ENCODE measurements around the gene GALT.
"Not testable (repeated sequence)": the region's sequence is repeated elsewhere in the genome, so short reads cannot be mapped to it uniquely, and the experiment has no call there.

Gene GALT

GRCh38 chr9:34635556-34635955, 10.9 kb upstream of the GALT start:
- in situ Hi-C loops (cut with HindIII; ENCODE audit: low pct_ligation_motif_present, low sequenced_read_pairs), result no loop called here
- no peak overlapping the region for H3K4me3 ChIP-seq (ENCODE audit: low read depth, low read length)
- H3K27ac ChIP-seq, result no peak overlapping the region
- H3K27me3 ChIP-seq (replicated peaks), result no peaks in the 10 kb centered on the region
- H3K36me3 ChIP-seq (replicated peaks), result peaks cover 4% of the 10 kb centered on the region
- DNase-seq, result no peak
- no peak for TF ChIP-seq CTCF (IDR thresholded peaks at IDR 0.05; ENCODE audit: low read depth, low read length, missing control alignments)

DNA sequence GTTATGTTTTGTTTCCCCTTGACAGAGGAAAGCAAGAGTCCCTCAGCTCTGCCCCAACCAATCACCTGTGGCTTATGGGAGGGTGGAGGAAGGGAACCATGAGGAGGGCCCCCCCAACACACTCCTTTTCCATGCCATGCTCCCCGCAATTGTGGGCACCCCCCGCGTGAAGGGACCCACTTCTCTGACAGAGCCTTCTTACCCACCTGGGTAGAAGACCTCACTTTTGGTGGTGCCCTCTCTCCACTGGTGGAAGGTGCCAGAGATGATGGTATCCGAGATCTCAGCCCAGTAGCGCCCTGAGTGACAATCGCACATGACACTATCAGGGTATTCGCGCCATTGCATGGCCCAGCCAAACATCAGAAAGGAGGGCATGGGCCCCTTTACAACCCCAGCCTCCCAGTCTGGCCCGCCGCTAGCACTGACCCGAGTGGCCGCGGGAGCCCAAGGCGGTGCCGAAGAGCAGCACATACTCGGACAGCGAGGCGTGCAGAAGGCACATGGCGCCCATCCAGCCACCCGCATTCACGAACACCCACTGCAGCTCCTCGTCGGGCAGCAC, 9.6 kb upstream of the GALT start:
- Histone ChIP-seq H3K27ac (peak overlapping the region; percentile 4), H3K27me3 (replicated peaks) (no peaks in the 10 kb centered on the region), H3K36me3 (replicated peaks) (peaks cover 4% of the 10 kb centered on the region), H3K4me3 (ENCODE audit: low read depth, low read length) (peak overlapping the region; percentile 75)
- in situ Hi-C loops (cut with HindIII; ENCODE audit: low pct_ligation_motif_present, low sequenced_read_pairs), result no loop called here
- no peak for DNase-seq
- no peak for TF ChIP-seq CTCF (IDR thresholded peaks at IDR 0.05; ENCODE audit: low read depth, low read length, missing control alignments)

DNA sequence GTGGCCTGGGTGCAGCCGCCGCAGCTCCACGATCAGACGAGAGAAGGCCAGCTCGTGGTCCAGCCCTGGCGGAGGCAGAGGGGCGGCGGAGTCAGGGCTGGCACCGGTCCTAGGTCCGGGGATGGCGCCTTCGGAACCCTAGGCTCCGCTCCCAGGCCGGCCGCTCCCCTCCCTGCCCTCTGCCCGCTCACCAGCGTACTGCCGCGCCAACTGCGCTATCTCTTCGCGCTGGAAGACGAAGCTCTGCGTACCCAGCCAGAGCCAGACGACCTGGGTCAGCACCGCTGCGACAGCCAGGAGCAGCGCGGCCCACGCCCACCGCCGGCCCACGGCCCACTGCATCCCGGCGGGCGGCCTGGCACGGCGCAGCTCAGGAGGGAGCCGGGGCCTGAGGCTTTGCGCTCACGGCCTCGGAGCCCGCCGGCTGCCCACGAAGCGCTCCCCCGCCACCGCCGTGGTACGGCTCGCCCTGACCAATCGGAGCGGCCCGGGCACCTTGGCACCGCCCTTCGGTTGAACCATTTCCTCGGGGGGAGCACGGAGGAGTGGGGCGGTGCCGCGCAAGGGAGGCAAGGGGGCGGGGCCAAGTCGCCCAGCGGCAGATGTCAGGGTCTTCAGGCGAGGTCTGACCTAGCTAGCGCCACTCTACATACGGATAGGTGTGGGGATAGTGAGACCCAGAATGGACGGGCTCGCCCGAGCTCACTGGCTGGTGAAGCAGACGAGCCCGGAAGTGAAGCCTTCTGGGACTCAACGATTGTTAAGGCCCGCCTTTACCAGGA, 8.9 kb upstream of the GALT start, which contains the start of gene SIGMAR1:
Gene SIGMAR1 (minus strand): TSS at position 432 of the 782 bp plus-strand sequence. CDS start 90 bp downstream, at position 342.
- H3K36me3 ChIP-seq (replicated peaks), result peaks cover 4% of the 10 kb centered on the region
- TF ChIP-seq CTCF (IDR thresholded peaks at IDR 0.05; ENCODE audit: low read depth, low read length, missing control alignments), result no peak
- peak; percentile 80 for DNase-seq
- in situ Hi-C loops (cut with HindIII; ENCODE audit: low pct_ligation_motif_present, low sequenced_read_pairs), result no loop called here
- peak within 1 kb of the TSS; percentile 4 for H3K27ac ChIP-seq
- peak within 1 kb of the TSS; percentile 75 for H3K4me3 ChIP-seq (ENCODE audit: low read depth, low read length)
- no peaks in the 10 kb centered on the region for H3K27me3 ChIP-seq (replicated peaks)

GRCh38 chr9:34638138-34638445, 8.4 kb upstream of the GALT start:
- H3K36me3 ChIP-seq (replicated peaks), result peaks cover 4% of the 10 kb centered on the region
- H3K27ac ChIP-seq, result no peak overlapping the region
- no peak for TF ChIP-seq CTCF (IDR thresholded peaks at IDR 0.05; ENCODE audit: low read depth, low read length, missing control alignments)
- H3K27me3 ChIP-seq (replicated peaks), result no peaks in the 10 kb centered on the region
- in situ Hi-C loops (cut with HindIII; ENCODE audit: low pct_ligation_motif_present, low sequenced_read_pairs), result no loop called here
- DNase-seq, result no peak
- H3K4me3 ChIP-seq (ENCODE audit: low read depth, low read length), result peak overlapping the region; percentile 75

GRCh38 chr9:34639322-34639721, 7.2 kb upstream of the GALT start:
- H3K4me3 ChIP-seq (ENCODE audit: low read depth, low read length); H3K27me3 ChIP-seq (replicated peaks); H3K27ac ChIP-seq; in situ Hi-C loops (cut with HindIII; ENCODE audit: low pct_ligation_motif_present, low sequenced_read_pairs); H3K36me3 ChIP-seq (replicated peaks); DNase-seq: not testable (repeated sequence)

DNA sequence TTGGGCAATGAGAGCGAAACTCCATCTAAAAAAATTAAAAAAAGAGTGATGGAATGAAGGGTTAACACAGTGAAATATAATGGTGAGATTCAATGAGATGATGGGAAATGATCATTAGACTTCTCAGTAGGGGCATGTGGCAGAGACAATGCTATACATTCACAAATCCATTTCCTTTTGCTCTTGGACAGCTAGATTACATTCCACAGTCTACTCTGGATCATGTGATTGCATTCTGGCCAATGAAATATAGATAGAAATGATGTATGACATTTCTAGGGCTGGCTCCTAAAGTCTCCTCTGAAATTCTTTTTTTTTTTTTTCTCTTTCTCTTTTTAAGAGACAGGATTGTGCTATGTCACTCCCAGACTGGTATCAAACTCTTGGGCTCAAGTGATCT, 3.8 kb upstream of the GALT start:
- Histone ChIP-seq H3K27me3 (replicated peaks) (no peaks in the 10 kb centered on the region), H3K36me3 (replicated peaks) (no peaks in the 10 kb centered on the region), H3K27ac (no peak overlapping the region), H3K4me3 (ENCODE audit: low read depth, low read length) (no peak overlapping the region)
- in situ Hi-C loops (cut with HindIII; ENCODE audit: low pct_ligation_motif_present, low sequenced_read_pairs), result no loop called here
- DNase-seq, result no peak
- no peak for TF ChIP-seq CTCF (IDR thresholded peaks at IDR 0.05; ENCODE audit: low read depth, low read length, missing control alignments)

Data from brain microvascular endothelial cell (primary cell).